T1000 (cell line): ENCODE results near the gene ARAP1.
A peak's percentile ranks its signal among the peaks of the same experiment; 100 is the strongest.

ENCODE experiments used
- DNase-seq: peaks from one replicate; lab custom pipeline; 2025; ENCODE audit warnings: mixed read lengths; lab: John Stamatoyannopoulos, UW

ARAP1 gene

DNA sequence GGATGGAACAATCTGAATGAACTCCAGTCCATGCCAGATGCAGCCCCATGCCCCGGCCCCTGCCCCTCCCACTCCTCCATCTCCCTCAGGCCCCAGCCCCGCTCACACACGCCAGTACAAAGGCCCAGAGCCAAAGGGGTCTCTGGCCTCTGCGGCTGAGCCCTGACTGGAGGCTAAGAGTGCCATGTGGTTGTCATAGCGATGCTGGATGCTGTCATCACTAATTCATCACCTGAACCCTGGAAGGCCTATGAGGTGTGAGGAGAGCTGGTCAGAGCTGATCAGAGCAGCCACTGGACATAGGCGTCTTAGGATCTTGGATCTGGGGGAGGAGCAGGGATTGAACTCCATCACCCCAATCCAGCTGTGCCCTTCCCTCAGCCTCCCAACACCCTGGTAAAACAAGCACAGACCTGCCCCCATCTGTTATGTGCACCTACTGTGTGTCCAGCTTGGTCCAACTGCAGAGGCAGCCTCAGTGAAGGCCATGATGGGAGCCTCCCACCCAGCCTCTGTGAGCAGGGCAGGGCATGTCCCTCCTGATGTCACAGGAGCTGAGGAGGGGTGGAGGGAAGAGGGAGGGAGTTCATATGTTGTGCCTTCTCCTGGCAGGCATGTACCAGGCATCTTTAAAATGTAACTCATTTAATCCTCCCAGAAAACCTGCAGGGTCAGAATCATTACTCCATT, 94.7 kb downstream of the ARAP1 start:
- no peak for DNase-seq

DNA sequence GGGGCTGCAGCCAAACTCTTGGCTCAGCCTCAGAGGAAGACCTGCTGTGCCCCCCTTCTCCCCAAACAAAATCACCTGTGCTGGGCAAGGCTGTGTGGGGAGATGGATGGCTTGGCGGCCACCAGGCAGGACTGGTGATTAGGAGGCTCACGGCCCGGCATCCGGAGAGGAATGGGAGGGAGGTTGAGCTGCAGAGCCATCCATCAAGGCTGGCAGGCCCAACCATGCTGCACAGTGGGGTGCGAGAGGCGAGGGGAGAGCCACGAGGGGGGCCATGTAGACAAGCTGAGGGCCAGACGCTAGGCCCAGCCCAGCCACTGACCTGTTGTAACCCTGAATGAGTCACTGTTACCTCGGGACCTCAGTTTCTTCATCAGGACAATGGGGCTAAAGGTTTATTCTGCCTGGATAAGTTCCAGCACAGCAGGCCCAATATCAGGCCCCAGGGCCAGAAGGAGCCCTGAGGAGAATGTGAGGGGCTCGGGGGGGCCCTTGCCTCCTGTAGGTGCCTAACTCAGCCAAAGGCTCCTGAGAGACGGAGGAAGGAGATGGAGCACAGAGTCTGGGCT, 96.2 kb downstream of the ARAP1 start:
- no peak for DNase-seq

DNA sequence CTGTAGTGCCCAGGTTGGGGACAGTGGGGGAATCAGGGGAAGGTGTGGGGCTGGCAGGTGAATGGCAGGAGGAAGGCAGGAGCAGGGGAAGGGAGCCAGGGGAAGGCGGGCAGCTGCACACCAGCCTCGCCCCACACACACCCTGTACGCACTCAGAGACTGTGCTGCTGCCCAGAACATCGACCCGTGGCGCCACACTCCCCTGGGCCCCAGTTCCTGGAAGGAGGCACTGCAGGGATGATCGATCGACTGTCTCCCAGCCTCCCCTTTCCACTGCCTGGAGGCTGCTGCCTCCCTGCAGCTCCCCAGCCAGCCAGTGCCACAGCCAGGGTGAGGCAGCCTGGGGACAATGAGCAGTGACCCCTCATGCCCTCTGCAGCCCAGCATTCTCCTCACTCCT, 97.2 kb downstream of the ARAP1 start:
- DNase-seq = no peak

DNA sequence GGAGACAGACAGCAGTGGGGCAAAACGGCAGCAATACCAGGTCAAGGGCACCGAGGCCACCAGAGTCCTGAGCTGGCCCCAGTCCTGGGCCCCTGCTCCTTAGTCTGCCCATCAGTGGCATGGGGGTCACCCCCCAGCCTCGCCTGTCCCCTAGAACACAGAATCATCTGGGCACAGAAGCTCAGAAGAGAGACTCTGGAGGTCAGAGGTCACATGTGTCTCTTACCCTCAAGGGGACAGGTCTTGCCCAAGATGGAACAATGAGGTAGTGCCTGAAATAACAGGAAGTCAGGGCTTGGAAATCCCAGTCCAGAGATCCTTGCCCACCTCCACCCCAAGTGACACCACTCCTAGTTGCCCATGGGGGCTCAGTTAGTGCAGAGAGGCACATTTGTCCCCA, 98.6 kb downstream of the ARAP1 start:
- DNase-seq = no peak

DNA sequence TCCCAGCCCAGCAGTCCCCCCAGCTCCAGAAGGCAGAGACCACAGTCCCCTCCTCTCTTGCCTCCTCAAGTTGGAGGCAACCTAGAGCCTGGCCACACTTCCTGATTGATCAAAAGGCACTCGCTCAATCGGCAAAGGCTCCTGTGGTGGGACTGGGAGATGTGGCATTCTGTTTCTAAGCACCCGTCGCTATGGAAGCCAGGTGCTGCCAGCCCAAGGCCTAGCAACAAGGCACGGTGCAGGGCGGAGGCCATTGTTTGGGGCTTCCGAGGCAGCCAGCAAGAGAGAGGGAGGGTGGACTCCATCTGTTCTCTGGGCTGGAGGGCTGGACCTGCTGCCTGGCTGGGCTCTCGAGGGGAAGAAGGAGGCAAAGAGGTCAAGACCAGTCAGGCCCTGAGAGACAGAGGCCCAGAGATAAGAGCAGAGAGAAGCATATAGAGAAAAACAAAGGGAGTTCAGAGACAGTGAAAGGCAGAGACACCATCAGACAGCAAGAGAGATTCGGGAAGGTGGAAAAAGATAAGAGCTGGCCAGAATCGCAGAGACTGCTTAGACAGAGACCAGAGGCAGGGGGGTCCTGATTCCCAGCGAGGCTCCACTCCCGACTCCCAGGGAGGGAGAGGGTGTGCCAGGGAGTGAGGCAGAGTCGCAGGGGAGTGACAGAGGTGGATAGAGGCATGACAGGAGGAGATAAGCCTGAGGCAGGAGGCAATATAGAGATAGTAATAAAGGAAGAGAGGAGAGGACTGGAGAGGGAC, 99.2 kb downstream of the ARAP1 start:
- no peak for DNase-seq

DNA sequence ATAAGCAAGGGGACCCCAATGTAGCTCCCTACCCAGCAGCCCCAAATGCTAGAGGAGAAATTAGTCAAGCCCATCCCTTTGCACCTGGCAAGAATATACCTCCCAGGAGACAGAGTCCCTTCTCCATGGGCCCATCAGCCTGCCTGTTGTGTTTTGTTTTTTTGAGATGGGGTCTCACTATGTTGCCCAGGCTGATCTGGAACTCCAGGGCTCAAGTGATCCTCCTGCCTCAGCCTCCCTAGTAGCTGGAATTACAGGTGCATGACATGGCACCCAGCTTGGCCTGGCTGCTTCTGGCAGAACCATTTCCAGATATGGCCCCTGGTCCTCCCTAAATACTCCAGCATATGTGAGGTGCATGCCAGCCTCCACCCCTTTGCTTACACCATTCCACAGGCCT, 100.1 kb downstream of the ARAP1 start:
- no peak for DNase-seq

DNA sequence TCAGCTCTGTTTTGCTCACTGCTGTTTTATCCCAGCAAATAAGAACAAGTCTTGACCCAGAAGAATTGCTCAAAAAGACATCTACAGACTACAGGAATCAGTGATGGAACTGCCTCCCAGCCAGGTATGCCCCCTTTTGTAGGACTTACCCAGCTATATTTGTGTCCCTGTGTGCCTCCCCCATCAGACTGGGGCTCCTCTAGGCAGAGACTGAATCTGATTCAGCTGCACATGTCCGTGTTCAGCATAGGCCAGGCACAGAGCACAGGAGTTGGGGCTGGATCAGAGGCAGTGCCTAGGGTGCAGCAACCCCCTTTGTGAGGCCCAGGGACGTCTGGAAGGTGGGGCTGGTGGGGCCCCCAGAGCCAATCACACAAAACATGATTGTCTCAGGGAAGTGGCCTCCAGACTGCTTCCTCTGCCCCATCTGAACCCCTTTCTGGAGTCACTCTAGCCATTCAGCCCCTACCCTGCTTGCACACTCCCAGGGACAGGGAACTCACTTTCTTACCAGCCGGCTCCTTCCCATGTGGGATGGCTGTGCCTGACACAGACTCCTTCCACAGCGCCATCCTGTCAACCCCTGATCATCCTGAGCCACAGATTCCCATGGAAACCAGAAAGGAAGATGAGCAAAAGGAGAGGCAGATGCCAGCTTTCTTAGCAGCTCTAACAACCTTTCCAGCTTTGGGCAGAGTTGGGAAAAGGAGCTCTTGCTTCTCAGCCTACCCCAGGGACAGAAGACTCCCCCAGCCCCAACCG, 102.8 kb downstream of the ARAP1 start:
- DNase-seq = no peak

DNA sequence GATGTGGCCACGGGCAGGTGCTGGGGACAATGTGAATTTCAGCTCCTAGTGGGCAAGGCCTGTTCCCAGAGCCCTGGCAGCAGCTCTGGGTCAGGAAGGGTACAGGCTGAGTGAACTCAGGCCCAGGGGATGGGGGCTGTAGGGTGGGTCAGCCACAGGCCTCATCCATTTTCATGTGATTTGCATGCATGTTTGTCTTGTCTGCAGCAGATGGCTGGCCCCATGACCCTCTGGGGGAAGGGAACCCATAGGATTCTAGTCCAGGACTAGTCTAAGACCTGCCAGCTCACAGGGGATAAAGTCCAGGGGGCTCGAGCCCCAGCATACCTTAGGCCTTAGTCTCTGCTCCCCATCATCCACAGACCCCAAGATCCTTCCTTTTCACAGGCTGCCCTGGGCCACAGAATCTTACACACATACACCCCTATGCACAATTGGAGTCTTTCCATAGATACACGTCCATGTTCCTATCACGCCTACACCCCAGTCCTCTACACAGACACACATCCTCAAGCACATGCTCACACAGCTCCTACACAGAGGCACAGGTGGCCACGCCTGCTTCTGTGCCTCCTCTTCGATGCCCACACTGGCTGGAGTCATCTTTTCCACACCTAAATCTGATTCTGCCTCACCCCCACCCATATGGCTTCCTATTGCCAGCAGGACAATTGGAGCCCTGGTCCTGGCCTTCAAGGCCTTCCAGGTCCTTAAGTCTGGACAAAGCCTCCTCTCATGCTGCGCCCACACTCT, 103.6 kb downstream of the ARAP1 start:
- no peak for DNase-seq

DNA sequence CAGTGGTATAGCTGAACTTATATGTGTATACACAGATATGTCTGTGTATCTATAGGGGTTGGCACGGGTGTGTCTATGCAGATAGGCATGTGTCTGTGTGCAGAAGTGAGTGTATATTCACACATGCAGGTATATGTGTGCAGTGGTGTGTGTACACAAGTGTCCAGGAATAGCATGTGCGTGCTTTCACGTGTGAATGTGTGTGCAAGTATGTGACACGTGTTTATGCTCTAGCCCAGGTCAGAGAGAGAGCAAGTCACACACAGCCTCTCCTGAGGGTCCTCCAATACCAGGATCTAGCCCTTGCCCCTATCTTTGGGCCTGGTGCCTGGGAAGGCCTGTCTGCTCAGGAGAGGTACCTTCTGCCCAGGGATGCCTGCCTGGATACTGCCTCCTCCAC, 104.3 kb downstream of the ARAP1 start:
- no peak for DNase-seq

DNA sequence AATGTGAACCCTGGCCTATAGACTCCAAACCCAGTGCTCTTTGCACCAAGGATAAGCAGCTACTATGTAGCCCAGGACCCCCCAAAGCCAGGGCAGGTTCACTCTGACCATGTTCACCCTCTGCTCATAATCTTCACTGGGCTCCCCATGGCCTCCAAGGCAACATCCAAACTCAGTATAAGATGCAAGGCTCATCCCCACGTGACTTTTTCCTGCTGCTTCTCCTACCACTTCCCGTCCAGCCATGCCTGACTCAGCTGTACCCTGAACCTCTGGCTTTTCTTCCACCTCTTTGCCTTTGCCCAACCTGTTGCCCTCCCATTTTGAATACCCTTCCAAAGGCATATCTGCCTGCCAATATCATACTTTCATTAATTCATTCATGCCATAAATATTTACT, 105.7 kb downstream of the ARAP1 start:
- DNase-seq = no peak

DNA sequence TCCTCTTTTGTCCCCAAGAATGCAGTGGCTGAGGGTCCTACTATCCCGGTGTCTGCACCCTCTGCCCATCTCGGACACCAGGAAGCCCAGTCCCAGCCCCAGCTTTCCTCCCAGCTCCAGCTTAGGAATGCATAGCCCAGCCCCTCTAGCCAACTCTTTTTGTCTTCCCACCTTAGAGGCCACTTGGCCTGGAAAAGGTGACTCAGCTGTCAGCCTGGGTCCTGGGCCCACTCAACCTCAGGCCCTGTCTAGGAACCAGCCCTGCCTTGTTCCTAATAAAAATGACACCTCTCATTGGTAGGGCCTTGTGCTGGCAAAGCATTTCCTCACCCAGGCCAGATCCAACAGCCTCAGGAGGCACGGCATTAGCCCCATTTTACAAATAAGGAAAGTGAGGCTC, 106.2 kb downstream of the ARAP1 start:
- DNase-seq = no peak

DNA sequence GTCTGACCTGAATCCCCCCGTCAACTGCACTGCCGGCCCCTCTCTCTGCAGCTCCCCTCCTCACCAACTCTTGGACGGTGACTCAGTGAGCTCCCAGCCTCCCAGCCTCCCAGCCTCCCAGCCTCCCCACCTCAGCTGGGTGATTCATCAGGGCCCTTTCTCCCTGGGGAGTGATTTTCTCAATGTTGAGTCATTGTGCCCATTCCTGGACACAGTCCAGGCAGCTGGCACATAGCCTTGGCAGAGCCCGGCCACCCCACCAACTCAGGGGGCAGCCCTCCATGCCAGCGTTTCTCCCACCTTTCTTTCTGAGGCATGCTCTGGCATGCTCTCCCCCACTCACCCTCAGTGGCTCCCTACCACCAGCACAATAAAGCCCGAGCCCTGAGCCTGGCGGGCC, 108.7 kb downstream of the ARAP1 start:
- peak; percentile 73 for DNase-seq

DNA sequence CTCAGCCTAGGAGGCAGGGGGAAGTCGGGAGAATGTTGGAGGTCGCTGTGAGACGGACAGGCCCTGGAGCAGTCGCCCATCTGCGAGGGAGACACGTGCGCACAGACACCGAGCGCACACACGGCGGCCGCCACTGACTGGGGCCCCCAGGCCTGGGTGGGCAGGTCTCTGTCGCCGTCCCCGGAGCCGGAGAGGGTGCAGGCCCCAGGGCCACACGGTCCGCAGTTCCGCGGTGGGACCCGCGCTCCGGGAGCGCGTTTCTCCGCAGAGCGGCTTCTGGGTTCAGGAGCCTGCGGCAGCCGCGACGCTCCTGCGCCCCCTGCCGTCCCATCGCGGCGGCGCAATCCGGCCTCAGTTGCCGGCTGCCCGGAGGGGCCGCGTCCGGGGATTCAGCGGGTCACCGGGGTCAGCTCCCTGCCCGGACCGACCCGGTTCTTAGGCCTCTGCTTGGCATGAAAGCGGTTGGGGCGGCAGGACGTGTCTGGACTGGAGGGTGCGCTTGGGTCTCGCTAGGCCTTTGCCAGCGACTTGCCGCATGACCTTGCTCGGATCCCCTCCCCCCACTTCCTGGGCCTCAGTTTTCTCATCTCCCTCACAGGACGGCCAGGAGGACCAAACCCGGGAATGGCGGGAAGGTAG, 109.2 kb downstream of the ARAP1 start:
- DNase-seq = peak; percentile 73

DNA sequence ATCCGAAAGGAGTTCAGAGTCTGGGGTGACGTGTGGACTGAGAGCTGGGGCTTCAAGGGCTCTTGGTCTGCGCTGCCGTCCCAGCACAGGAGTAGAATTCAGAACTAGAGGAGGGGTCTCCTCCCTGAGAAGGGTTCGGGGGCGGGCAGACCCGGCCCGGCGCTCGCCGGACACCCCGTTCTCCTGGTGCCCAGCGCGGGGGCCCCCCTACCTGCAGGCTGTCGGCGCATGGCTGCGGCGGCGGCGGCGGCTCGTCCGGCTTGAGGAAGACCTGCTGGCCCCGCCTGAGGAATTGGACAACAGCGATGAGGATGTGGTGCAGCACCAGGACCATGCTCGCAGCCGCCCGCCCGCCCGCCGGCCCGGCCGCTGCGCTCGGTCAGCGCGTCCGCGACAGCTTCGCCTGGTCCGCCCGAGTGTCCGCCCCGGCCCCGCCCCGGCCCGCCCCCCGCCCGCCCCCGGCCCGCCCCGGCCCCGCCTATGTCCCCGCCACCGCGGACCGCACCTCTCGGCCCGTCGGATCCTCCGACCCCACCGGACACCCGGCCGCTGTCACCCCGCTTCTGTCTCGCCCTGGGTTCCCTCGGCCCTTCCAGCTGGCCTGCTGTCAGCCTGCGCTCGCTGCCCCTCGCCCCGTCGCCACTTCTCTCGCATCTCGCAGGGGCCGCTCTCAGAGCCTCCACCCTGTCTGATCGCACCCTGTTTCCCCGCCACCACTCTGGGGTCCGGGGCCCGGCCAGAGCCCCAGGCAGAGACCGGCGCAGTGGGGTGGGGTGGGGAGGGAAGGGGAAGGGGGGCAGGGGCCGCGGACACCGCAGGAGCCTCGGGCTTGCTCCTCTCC, 109.9 kb downstream of the ARAP1 start:
- no peak for DNase-seq

DNA sequence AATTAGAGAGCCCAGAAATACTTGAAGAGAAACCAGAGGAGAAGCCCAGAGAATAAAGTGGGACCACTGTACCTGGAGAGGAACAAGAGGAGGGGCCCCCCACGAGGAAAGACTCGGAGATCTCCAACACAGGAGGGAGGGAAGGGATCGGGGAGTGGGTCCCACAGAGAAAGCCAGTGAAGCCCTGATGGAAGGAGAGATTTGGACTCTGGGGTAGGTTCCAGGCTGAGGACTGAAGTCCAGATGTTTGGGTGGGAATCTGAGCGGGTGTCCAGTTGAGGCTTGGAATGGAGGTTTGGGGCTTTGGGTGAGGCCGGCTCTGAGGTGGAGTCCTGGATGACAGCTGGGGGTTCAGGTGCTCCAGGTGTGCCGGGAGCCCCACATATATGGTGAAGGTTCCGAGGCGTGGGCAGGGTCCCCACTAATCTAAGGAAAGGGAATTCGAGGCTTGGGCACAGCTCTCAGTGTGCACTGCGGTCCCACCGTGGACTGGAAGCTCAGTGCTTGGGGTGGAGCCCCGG, 110.6 kb downstream of the ARAP1 start:
- no peak for DNase-seq

DNA sequence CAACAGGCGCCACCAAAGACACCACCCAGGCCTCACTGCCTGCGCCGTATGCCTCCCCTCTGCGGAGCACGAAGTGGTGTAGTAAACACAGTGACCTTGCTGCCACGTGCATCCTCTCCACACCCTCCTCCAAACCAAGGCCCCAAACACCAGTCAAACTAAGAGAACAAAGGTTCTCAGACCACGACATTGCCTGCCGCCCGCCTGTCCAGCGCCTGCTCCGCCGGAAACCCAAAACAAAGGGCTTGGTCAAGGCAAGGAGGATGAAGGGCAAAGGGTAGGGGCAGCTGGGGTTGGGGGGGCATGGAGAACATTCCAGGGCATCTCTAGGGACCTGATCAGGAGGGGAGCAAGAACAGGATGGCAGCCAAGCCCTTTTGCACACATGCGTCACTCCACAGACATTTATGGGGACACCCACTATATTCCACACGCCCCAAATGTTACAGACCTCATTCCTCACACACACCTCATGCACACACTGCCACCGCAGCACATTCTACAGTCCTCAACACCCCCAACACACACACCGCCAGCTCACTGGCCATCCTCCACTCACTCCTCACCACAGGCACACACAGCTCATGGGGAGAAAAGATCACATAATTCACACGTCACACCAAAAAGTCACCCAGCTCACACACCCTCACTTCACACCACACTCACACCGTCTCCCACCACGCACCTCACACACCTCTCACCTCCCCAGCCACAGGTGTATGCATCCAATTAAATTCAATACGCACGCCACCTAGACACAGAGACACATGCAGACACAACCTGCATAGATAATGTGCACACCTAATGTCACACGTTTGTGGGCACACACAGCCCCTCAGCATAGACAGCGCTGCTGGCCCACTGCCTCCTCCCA, 112.5 kb downstream of the ARAP1 start:
- DNase-seq = no peak

DNA sequence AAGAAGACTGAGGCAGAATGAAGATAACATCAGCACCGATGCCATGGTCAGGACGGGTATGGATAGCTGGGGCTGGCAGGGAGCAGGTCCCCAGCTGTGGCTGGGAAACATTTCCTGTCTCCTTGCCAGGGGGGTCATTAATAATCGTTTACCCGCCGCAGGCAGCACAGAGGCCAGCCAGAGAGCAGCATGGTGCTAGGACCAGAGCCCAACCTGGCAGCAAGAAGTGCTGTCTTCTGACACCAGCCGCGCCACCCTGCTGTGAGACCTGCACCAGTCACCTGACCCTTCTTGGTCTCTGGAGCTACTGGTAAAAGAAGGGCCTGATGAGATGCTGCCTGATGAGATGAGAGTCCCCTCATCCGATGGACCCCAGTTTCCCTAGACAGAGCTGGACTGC, 114.3 kb downstream of the ARAP1 start:
- no peak for DNase-seq

DNA sequence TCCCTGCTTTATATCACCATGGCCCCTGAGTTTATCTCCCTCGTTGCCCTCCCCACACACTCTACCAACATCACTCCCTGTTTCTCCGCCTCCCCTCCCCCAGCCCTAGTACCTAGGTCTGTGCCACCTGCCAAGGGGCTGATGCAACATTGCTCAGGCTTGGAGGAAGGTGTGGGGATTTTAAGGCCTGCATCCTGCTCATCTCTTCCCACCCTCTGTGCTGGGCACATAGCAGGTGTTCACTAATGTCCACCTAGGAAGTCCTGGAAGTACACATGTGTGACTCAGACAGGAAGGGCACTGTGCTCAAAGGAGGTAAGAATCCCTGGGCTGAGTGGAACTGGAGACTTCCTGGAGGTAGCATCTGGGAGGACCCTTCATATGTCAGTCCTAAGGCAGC, 115.0 kb downstream of the ARAP1 start:
- no peak for DNase-seq

DNA sequence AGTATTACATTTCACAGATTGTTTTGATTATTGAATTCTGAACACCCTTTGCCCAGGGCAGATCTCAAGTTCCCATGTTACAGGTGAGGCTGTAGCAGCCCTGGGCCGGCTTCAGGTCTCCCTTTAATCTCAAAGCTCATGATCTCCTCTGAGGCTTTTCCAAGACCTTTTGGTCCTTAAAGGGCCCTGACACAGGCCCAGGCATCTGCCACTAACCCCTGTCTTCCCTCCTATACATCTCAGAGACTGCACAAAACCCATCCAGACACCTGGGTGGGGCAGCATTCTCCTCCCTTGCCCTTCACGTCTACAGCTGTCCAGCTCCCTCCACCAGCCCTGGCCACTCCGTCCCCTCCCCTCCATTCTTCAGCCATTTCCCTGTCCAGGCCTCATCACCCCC, 115.8 kb downstream of the ARAP1 start:
- DNase-seq = no peak
